HepG2 (cell line): Measurements from ENCODE around the gene STMN1.

Experiments
- GMEB1 ChIP-seq: sonication (generic); formaldehyde crosslinking; IDR thresholded peaks from 2 replicates; pipeline ENCODE4 v1.5.1; 2020; ENCODE audit warnings: missing genetic modification reagents, mild to moderate bottlenecking, borderline replicate concordance
- KMT2A ChIP-seq: sonication (generic); formaldehyde crosslinking; IDR thresholded peaks from 2 replicates; pipeline ENCODE4 v1.4.0; 2020; ENCODE audit warnings: missing genetic modification reagents
- MAZ ChIP-seq, 2 experiments: sonication (generic) in 1 of 2; formaldehyde crosslinking in 1 of 2; IDR thresholded peaks; 2 replicates each; pipeline versions ENCODE4 v1.5.0 to v1.6.1; 2012 to 2020; ENCODE audit warnings: low read depth in 2 of 2, mild to moderate bottlenecking in 2 of 2, borderline replicate concordance in 1 of 2, improper control_type of control experiment in 1 of 2, low read length in 1 of 2, missing genetic modification reagents in 1 of 2, moderate library complexity in 1 of 2
- POLR2A ChIP-seq, 2 experiments: IDR thresholded peaks; 2 replicates each; pipeline ENCODE4 v1.6.1; 2011; ENCODE audit warnings: low read depth in 2 of 2, low read length in 2 of 2, mild to moderate bottlenecking in 1 of 2, moderate library complexity in 1 of 2; ENCODE audit not compliant: insufficient read depth in 1 of 2
- ZNF280D ChIP-seq: sonication (generic); formaldehyde crosslinking; IDR thresholded peaks from 2 replicates; pipeline ENCODE4 v1.5.1; 2020; ENCODE audit warnings: mild to moderate bottlenecking, missing genetic modification reagents

DNA sequence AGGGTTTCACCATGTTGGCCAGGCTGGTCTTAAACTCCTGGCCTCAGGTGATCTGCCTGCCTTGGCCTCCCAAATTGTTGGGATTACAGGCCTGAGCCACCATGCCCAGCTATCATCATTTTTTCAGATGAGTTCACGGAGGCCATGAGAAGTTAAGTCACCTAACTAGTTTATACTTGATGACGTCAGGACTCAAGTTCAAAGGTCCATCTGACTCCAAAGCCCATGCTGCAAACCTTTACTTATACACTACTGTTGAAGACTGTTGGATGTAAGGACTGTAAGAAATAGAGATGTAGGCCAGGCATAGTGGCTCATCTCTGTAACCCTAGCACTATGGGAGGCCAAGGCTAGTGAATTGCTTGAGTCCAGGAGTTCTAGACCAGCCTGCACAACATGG is 40.8 kb upstream of the STMN1 start:
- no peak for TF ChIP-seq GMEB1 (CRISPR knock-in tag)
- no peak for TF ChIP-seq ZNF280D
- no peak for TF ChIP-seq MAZ (IDR thresholded peaks at IDR 0.05; ENCODE audit: borderline replicate concordance, low read depth, low read length)
- no peak for TF ChIP-seq MAZ (CRISPR knock-in tag; IDR thresholded peaks at IDR 0.05; ENCODE audit: low read depth)
- no peak for TF ChIP-seq KMT2A (CRISPR knock-in tag)
- TF ChIP-seq POLR2A (IDR thresholded peaks at IDR 0.05; ENCODE audit: insufficient read depth in 1 of 2, low read depth in 2 of 2, low read length in 2 of 2): no peak
